Neural cell (in vitro differentiated cells): ENCODE data around the gene GP2. TPM values are rescaled to one million over a fixed set of nuclear protein-coding genes. Genes with fewer than 3 reads are reported as not detected.
"Not testable (repeated sequence)": the region's sequence is repeated elsewhere in the genome, so short reads cannot be mapped to it uniquely, and the experiment has no call there.

Source experiments
- H2AFZ ChIP-seq: fragments of 200-600, 300-800 bp; sonication (generic), shearing (Covaris generic); 2 replicates; pipeline ENCODE4 v1.6.0; 2014; ENCODE audit warnings: low read depth, mild to moderate bottlenecking, antibody characterized with exemption, low read length, moderate library complexity
- H3F3A ChIP-seq: fragments of 200-600 bp; shearing (Covaris generic); 2 replicates; pipeline ENCODE4 v1.6.1; 2016; ENCODE audit warnings: mild to moderate bottlenecking, moderate library complexity, mixed read lengths, antibody characterized with exemption, low read length; ENCODE audit not compliant: insufficient read depth, poor library complexity, severe bottlenecking
- H3K27ac ChIP-seq: fragments of 200-600, 300-800 bp; sonication (generic), shearing (Covaris generic); 2 replicates; pipeline ENCODE4 v1.5.1; 2014; ENCODE audit warnings: mild to moderate bottlenecking, low read length, moderate library complexity
- H3K27me3 ChIP-seq: fragments of 300-800, 200-600 bp; sonication (generic), shearing (Covaris generic); 2 replicates; pipeline ENCODE4 v1.6.0; 2014; ENCODE audit warnings: mild to moderate bottlenecking, low read depth, low read length, moderate library complexity; ENCODE audit not compliant: insufficient read depth
- H3K36me3 ChIP-seq: fragments of 300-800, 200-600 bp; sonication (generic), shearing (Covaris generic); 2 replicates; pipeline ENCODE4 v1.5.1; 2014; ENCODE audit warnings: mild to moderate bottlenecking, antibody characterized with exemption, low read length, moderate library complexity; ENCODE audit not compliant: insufficient read depth
- H3K4me2 ChIP-seq: fragments of 300-800, 200-600 bp; sonication (generic), shearing (Covaris generic); 2 replicates; pipeline ENCODE4 v1.6.0; 2014; ENCODE audit warnings: mild to moderate bottlenecking, low read length
- H3K4me3 ChIP-seq: fragments of 300-800, 200-600 bp; sonication (generic), shearing (Covaris generic); 2 replicates; pipeline ENCODE4 v1.5.1; 2014; ENCODE audit warnings: mild to moderate bottlenecking, low read length, moderate library complexity
- H3K79me2 ChIP-seq: fragments of 200-600 bp; shearing (Covaris generic); replicated peaks from 2 replicates; pipeline ENCODE4 v1.6.0; 2014; ENCODE audit warnings: mild to moderate bottlenecking, low read length, moderate library complexity; ENCODE audit not compliant: insufficient read depth
- H3K9ac ChIP-seq: fragments of 300-800, 200-600 bp; sonication (generic), shearing (Covaris generic); 2 replicates; pipeline ENCODE4 v1.6.1; 2016; ENCODE audit warnings: mild to moderate bottlenecking, low read length, mixed read lengths
- H3K9me2 ChIP-seq: fragments of 200-600 bp; shearing (Covaris generic); 2 replicates; pipeline ENCODE4 v1.6.1; 2016; ENCODE audit warnings: mild to moderate bottlenecking, low read length, mixed read lengths; ENCODE audit not compliant: insufficient read depth
- H3K9me3 ChIP-seq: fragments of 200-600, 300-800 bp; sonication (generic), shearing (Covaris generic); 2 replicates; pipeline ENCODE4 v1.6.1; 2016; ENCODE audit warnings: mild to moderate bottlenecking, mixed run types, low read length, moderate library complexity, mixed read lengths
- H4K20me1 ChIP-seq: fragments of 200-600 bp; shearing (Covaris generic); 2 replicates; pipeline ENCODE4 v1.6.1; 2016; ENCODE audit warnings: mild to moderate bottlenecking, mixed run types; ENCODE audit not compliant: insufficient read depth
- CTCF ChIP-seq: fragments of 450-650 bp; IDR thresholded peaks from 2 replicates; pipeline ENCODE4 v1.5.1; 2014; ENCODE audit warnings: antibody characterized with exemption, mild to moderate bottlenecking, moderate library complexity; ENCODE audit not compliant: poor library complexity, severe bottlenecking
- EP300 ChIP-seq: fragments of 450-650 bp; conservative IDR thresholded peaks from 2 replicates; pipeline ENCODE4 v1.6.1; 2014; ENCODE audit warnings: antibody characterized with exemption, mild to moderate bottlenecking, moderate library complexity; ENCODE audit not compliant: poor library complexity, severe bottlenecking
- EZH2 ChIP-seq: fragments of 200-600, 300-800 bp; shearing (Covaris generic), sonication (generic); IDR thresholded peaks from 2 replicates; pipeline ENCODE4 v1.6.1; 2014; ENCODE audit warnings: antibody characterized with exemption, low read length, borderline replicate concordance, mild to moderate bottlenecking; ENCODE audit not compliant: insufficient read depth, poor library complexity, severe bottlenecking
- MXI1 ChIP-seq: fragments of 450-650 bp; conservative IDR thresholded peaks from 2 replicates; pipeline ENCODE4 v1.6.1; 2014; ENCODE audit warnings: antibody characterized with exemption, mild to moderate bottlenecking; ENCODE audit not compliant: poor library complexity, severe bottlenecking
- POLR2AphosphoS5 ChIP-seq: IDR thresholded peaks from 2 replicates; pipeline ENCODE4 v1.6.1; 2012
- RAD21 ChIP-seq: fragments of 450-650 bp; conservative IDR thresholded peaks from 2 replicates; pipeline ENCODE4 v1.6.1; 2014; ENCODE audit warnings: antibody characterized with exemption, mild to moderate bottlenecking, moderate library complexity
- SMC3 ChIP-seq: fragments of 450-650 bp; conservative IDR thresholded peaks from 2 replicates; pipeline ENCODE4 v1.6.1; 2014; ENCODE audit warnings: antibody characterized with exemption, mild to moderate bottlenecking, moderate library complexity; ENCODE audit not compliant: poor library complexity
- TAF1 ChIP-seq: IDR thresholded peaks from 2 replicates; pipeline ENCODE4 v1.6.1; 2012; ENCODE audit warnings: low read depth
- polyA plus RNA-seq: library from polyadenylated mRNA; depleted of rRNA; stranded (reverse); fragments of >200 nt; gene quantifications from 2 replicates; pipeline ENCODE4 v1.2.3, GENCODE V29; 2014
- TF ChIP-seq, protein P1 (sequence below): IDR thresholded peaks from 2 replicates; pipeline ENCODE4 v1.6.1; 2012; ENCODE audit warnings: borderline replicate concordance

Gene GP2
- polyA plus RNA-seq, 1 donor from 2014 or later: not detected

DNA sequence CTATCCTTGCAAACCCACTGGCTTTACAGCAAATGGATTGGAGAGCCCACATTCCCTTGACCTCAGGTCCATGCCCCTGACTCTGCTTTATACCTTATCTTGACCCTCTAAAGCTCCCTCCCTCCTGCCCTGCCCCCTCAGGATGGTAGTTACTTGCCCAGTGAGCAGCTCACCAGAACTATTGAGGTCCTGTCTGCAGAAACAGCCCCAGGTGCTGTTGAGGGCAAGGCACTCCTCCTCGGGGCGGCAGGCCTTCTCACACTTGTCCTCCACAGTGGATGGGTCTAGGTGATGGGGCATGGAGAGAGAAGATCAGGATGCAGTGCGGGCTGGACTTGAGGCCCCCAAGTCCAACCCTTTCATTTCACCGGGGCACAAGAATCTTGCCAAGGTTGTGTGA lies 4.6 kb downstream of the GP2 start:
- Histone ChIP-seq H3K27ac (no peak overlapping the region), H3K9me3 (no peaks in the 10 kb centered on the region), H3K79me2 (no peaks in the 10 kb centered on the region), H3K9ac (no peak overlapping the region), H3K27me3 (no peaks in the 10 kb centered on the region), H3K4me3 (no peak overlapping the region), H4K20me1 (no peaks in the 10 kb centered on the region), H3K4me2 (no peak overlapping the region), H3F3A (no peaks in the 10 kb centered on the region), H2AFZ (no peak overlapping the region), H3K36me3 (no peaks in the 10 kb centered on the region), H3K9me2 (no peaks in the 10 kb centered on the region)
- TF ChIP-seq EZH2: no peak
- no peak for TF ChIP-seq POLR2AphosphoS5
- TF ChIP-seq SMC3: no peak
- no peak for TF ChIP-seq RAD21
- TF ChIP-seq MXI1: no peak
- no peak for TF ChIP-seq CTCF
- no peak for TF ChIP-seq EP300
- no peak for TF ChIP-seq TAF1
- TF ChIP-seq, protein P1, sequence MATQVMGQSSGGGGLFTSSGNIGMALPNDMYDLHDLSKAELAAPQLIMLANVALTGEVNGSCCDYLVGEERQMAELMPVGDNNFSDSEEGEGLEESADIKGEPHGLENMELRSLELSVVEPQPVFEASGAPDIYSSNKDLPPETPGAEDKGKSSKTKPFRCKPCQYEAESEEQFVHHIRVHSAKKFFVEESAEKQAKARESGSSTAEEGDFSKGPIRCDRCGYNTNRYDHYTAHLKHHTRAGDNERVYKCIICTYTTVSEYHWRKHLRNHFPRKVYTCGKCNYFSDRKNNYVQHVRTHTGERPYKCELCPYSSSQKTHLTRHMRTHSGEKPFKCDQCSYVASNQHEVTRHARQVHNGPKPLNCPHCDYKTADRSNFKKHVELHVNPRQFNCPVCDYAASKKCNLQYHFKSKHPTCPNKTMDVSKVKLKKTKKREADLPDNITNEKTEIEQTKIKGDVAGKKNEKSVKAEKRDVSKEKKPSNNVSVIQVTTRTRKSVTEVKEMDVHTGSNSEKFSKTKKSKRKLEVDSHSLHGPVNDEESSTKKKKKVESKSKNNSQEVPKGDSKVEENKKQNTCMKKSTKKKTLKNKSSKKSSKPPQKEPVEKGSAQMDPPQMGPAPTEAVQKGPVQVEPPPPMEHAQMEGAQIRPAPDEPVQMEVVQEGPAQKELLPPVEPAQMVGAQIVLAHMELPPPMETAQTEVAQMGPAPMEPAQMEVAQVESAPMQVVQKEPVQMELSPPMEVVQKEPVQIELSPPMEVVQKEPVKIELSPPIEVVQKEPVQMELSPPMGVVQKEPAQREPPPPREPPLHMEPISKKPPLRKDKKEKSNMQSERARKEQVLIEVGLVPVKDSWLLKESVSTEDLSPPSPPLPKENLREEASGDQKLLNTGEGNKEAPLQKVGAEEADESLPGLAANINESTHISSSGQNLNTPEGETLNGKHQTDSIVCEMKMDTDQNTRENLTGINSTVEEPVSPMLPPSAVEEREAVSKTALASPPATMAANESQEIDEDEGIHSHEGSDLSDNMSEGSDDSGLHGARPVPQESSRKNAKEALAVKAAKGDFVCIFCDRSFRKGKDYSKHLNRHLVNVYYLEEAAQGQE: no peak

- H3K9me2 ChIP-seq: no peaks in the 10 kb centered on the region
- H3K9me3 ChIP-seq: no peaks in the 10 kb centered on the region
- no peak overlapping the region for H3K9ac ChIP-seq
- H3K4me2 ChIP-seq: no peak overlapping the region
- TF ChIP-seq, protein P1: no peak
- TF ChIP-seq SMC3: no peak
- no peak for TF ChIP-seq POLR2AphosphoS5
- no peak for TF ChIP-seq CTCF
- TF ChIP-seq TAF1: no peak
- TF ChIP-seq RAD21: no peak
- TF ChIP-seq MXI1: no peak
- TF ChIP-seq EP300: no peak
- TF ChIP-seq EZH2: no peak
- no peak overlapping the region for H3K27ac ChIP-seq
- no peak overlapping the region for H3K4me3 ChIP-seq
- H3F3A ChIP-seq: no peaks in the 10 kb centered on the region
- no peaks in the 10 kb centered on the region for H3K79me2 ChIP-seq
- no peak overlapping the region for H2AFZ ChIP-seq
- H3K27me3 ChIP-seq: no peaks in the 10 kb centered on the region
- H3K36me3 ChIP-seq: no peaks in the 10 kb centered on the region
- no peaks in the 10 kb centered on the region for H4K20me1 ChIP-seq
Observed at GRCh38 chr16:20321671-20322070, 5.6 kb downstream of the GP2 start.

DNA sequence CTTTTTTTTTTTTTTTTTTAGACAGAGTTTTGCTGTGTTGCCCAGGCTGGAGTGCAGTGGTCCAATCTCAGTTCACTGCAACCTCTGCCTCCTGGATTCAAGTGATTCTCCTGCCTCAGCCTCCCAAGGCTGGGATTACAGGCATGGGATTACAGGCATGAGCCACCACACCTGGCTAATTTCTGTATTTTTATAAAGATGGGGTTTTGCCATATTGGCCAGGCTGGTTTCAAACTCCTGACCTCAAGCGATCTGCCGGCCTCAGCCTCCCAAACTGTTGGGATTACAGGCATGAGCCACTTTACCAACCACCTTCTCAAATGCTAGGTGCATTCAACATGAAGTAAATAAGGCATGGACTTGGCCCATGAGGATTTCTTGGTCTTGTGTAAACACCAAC lies 6.3 kb downstream of the GP2 start:
- not testable (repeated sequence) for H2AFZ ChIP-seq, H3K4me3 ChIP-seq, H4K20me1 ChIP-seq, H3K27me3 ChIP-seq, H3K9me3 ChIP-seq, H3K4me2 ChIP-seq, H3K9me2 ChIP-seq, H3K36me3 ChIP-seq, H3K27ac ChIP-seq, H3F3A ChIP-seq, H3K79me2 ChIP-seq, H3K9ac ChIP-seq
